IPS-18a (cell line): Measurements from ENCODE around the gene SELENOH.
A peak's percentile ranks its signal among the peaks of the same experiment; 100 is the strongest.

Experiments
- H3K27ac ChIP-seq: one replicate; pipeline ENCODE4 v1.5.1; 2013; ENCODE audit warnings: low read length
- H3K27me3 ChIP-seq: one replicate; pipeline ENCODE4 v1.6.1; 2013; ENCODE audit warnings: mild to moderate bottlenecking, low read length; ENCODE audit not compliant: control insufficient read depth, insufficient read depth
- H3K36me3 ChIP-seq: one replicate; pipeline ENCODE4 v1.6.1; 2013; ENCODE audit warnings: low read depth, low read length; ENCODE audit not compliant: control insufficient read depth
- H3K4me1 ChIP-seq: one replicate; pipeline ENCODE4 v1.6.1; 2013; ENCODE audit warnings: low read depth, low read length; ENCODE audit not compliant: control insufficient read depth
- H3K4me3 ChIP-seq: one replicate; pipeline ENCODE4 v1.5.1; 2013; ENCODE audit warnings: low read length
- H3K9ac ChIP-seq: one replicate; pipeline ENCODE4 v1.6.1; 2013; ENCODE audit warnings: mild to moderate bottlenecking, low read length, moderate library complexity
- H3K9me3 ChIP-seq: one replicate; pipeline ENCODE4 v1.6.1; 2013; ENCODE audit warnings: low read depth, low read length; ENCODE audit not compliant: control insufficient read depth

Gene SELENOH

DNA sequence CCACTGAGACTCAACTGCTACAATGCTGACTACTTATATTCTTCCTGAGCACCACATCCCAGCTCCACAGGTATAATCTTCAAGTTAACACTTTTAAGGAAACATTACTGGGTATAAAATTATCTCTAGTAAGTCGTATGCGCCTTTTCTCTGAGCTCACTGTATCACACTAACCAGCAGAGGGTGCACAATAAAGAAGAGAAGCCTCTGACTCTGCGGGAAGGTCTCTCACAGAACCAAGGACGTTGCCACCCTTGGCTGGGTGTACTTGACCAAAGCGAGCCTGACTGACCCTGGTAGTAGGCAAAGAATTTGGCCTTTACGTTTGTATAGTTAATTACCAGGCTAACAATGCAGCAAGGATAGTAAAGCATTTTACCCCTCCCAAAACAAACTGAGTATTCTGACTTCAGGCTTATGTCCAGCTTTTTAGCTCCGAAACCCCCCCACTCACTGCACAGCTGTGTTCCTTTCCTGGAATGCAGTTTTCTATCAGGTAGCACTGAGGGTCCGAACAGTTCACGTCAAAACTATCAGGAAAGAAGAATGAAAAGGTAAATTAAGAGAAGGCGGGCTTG lies 10.5 kb downstream of the SELENOH start, which contains the start of gene BTBD18:
Gene BTBD18 (minus strand): TSS at position 144 of the 578 bp plus-strand sequence. CDS start 631 bp downstream, outside the sequence.
- no peaks in the 10 kb centered on the region for H3K36me3 ChIP-seq
- no peaks in the 10 kb centered on the region for H3K9me3 ChIP-seq
- H3K27me3 ChIP-seq, result no peaks in the 10 kb centered on the region
- H3K4me1 ChIP-seq, result no peaks in the 10 kb centered on the region
- H3K4me3 ChIP-seq, result no peak within 1 kb of the TSS
- no peak within 1 kb of the TSS for H3K27ac ChIP-seq
- no peak within 1 kb of the TSS for H3K9ac ChIP-seq

DNA sequence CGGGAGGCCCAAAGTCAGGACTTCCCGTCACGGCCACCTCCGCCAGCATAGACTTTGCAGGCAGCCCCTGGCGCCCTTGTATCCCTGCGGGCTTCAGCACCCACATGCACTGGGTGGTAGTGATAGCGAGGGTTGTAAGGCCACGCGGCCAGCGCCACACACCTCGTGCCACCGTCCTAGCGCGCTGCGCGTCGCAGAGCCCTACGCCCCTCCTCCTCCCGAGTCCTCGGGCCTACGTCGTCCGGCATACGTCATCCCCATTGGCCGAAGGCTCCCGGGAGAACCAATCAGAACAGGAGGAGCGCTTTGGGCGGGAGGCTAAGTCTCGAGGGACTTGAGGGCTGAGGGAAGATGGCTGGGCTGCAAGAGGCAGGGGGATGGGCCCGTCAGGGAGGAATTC lies 11.7 kb downstream of the SELENOH start:
- Histone ChIP-seq H3K9ac (no peak overlapping the region), H3K4me1 (no peaks in the 10 kb centered on the region), H3K9me3 (no peaks in the 10 kb centered on the region), H3K36me3 (no peaks in the 10 kb centered on the region), H3K27ac (no peak overlapping the region), H3K4me3 (no peak overlapping the region), H3K27me3 (no peaks in the 10 kb centered on the region)

DNA sequence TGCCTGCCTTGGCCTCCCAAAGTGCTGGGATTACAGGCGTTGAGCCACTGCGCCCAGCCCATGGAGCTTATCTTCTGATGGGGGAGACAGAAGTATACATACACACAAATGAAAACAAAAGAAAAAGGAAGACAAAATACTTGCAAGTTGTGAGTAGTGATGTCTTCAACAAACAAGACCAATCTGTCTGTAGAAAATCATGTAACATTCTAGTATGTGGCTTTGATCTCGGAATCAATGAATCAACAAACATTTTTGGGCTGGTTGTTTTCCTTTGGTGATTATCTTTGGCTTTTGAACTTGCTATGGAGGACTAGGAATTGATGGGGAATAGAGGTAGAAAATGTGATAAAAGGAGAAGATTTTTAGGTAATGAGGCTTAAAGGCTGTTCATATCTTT lies 16.9 kb downstream of the SELENOH start:
- Histone ChIP-seq H3K9me3 (no peaks in the 10 kb centered on the region), H3K9ac (no peak overlapping the region), H3K27ac (no peak overlapping the region), H3K27me3 (no peaks in the 10 kb centered on the region), H3K4me1 (peaks cover 4% of the 10 kb centered on the region), H3K36me3 (no peaks in the 10 kb centered on the region), H3K4me3 (no peak overlapping the region)

DNA sequence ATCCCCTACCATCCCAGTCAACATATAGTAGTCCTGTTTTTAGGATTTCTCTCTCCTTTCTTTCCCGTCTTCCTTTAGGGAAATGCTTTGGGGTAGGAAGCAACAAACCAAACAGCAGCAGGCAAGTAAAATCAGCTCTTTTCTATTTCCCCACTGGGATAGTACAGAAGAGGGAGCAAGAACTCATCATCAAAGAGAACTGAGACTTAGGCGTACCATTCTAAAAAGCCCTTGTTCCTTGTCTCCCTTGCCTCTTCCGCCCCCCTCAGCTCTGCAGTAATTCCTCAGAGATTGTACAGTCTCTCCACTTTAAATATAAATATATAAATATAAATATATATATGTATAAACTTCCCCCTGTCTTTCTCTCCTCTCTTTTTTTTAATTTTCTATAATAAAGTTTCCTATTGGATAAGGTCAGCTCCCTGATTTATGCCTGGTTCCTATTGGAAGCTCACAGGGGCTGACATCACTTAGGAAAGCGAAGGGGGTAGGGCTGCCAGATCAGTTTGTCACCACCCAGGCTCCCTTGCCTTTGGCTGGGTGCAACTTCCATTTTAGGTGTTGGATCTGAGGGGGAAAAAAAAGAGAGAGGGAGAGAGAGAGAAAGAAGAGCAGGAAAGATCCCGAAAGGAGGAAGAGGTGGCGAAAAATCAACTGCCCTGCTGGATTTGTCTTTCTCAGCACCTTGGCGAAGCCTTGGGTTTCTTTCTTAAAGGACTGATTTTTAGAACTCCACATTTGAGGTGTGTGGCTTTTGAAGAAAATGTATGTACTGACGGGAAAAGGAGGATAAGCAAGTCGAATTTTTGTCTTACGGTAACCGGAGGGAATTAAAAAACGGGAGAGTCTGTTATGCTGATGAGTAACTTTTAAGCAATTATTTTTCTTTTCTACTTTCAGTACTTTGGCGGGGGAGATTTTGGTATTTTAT lies 20.3 kb downstream of the SELENOH start, which contains the start of gene CTNND1:
Gene CTNND1 (plus strand): TSS at position 502 of the 934 bp plus-strand sequence. CDS start 29,677 bp downstream, outside the sequence.
- Histone ChIP-seq H3K4me3 (peak within 1 kb of the TSS; percentile 95), H3K4me1 (peaks cover 25% of the 10 kb centered on the region), H3K9ac (peak within 1 kb of the TSS; percentile 100), H3K9me3 (no peaks in the 10 kb centered on the region), H3K27me3 (no peaks in the 10 kb centered on the region), H3K36me3 (no peaks in the 10 kb centered on the region), H3K27ac (peak within 1 kb of the TSS; percentile 99)

DNA sequence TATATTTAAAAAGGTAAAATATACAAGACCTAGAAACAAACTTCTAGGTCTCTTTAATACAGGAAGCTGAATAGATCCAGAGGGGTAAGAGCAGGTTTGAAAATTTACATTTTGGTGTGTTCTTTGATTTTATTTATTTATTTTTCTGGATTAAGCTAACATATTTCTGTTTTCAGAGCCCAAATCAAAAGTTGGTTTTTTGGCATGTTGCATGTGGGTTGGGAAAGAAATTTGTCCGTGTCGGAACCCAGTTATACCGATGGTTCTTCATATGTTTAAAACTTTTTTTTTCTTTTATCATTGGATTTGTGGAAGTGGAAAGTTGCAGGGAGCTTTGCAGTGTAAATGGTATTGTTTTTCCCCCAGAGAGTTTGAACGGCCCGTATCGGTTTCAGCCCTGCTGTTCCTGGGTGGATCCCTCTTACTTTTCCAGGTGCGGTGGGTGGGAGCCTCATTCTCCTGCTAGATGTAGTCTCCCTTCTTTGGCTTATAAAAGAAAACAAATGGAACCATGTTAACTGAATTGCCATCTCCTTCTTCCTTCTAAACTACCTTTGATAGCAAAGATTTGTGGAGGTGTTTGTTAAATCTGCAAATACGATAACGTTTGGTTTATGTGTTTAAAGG lies 21.1 kb downstream of the SELENOH start:
- H3K27ac ChIP-seq, result peak overlapping the region; percentile 99
- no peaks in the 10 kb centered on the region for H3K27me3 ChIP-seq
- H3K36me3 ChIP-seq, result no peaks in the 10 kb centered on the region
- H3K4me3 ChIP-seq, result peak overlapping the region; percentile 95
- no peaks in the 10 kb centered on the region for H3K9me3 ChIP-seq
- peak overlapping the region; percentile 100 for H3K9ac ChIP-seq
- peaks cover 26% of the 10 kb centered on the region for H3K4me1 ChIP-seq

DNA sequence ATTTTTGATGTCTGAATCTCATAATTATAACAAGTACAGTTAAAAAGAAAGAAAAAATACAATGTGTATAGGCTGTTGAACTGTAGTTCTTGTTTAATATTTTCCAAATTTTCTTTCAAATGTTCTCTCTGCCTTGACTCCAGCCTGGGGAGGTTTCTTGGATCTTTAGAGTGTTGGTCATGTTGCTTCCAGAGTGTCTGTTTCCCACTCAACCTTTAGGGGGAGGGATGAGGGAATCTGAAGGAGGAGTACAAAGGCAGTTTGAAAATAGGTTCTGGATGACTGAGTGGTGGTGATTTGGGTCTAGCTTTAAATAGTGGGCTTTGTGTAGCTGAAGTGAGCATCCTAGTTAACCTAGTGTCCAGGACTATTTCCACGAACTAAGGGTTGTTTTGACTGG lies 22.3 kb downstream of the SELENOH start:
- peaks cover 26% of the 10 kb centered on the region for H3K4me1 ChIP-seq
- peak overlapping the region; percentile 100 for H3K9ac ChIP-seq
- no peaks in the 10 kb centered on the region for H3K36me3 ChIP-seq
- no peaks in the 10 kb centered on the region for H3K9me3 ChIP-seq
- H3K27ac ChIP-seq, result peak overlapping the region; percentile 31
- H3K27me3 ChIP-seq, result no peaks in the 10 kb centered on the region
- H3K4me3 ChIP-seq, result peak overlapping the region; percentile 95

DNA sequence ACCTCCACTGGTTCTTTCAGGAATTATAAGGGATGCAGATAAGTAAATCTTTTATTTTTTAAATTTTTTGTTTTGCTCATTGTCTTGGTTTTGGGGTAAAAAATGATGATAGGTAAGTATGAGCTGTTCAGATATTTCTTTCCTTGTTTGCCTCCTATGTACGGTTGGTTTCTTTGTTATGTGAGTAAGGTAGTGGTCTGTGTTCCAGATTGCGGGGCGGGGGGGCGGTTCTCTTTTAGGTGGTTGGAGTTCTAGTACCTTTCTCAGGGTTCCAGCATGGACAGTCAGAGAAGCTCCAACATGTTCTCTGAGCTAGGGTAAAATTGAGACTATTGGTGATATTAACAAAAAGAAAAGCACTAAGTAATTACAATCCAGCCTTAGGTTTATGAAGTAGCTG lies 22.7 kb downstream of the SELENOH start:
- Histone ChIP-seq H3K36me3 (no peaks in the 10 kb centered on the region), H3K9me3 (no peaks in the 10 kb centered on the region), H3K4me3 (peak overlapping the region; percentile 95), H3K4me1 (peaks cover 26% of the 10 kb centered on the region), H3K9ac (peak overlapping the region; percentile 100), H3K27ac (no peak overlapping the region), H3K27me3 (no peaks in the 10 kb centered on the region)

DNA sequence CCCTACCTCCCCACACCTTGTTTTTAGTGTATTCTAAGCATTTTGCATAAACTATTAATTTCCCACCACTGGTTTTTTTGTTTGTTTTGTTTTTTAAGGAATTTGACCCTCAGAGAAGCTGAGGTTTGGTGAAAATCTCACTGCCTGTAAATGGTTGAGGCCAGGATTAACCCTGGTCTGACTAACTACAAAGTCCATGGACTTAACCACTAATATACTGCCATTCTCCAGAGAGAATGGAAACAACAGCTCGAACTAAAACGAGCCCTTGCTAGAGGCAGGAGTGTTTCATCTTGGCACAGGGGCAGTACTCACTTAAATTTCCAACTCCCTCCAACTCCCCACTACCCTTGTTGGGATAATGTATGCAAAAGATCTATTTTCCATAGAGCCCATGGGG lies 23.3 kb downstream of the SELENOH start:
- Histone ChIP-seq H3K9ac (peak overlapping the region; percentile 100), H3K4me3 (peak overlapping the region; percentile 95), H3K36me3 (no peaks in the 10 kb centered on the region), H3K27me3 (no peaks in the 10 kb centered on the region), H3K9me3 (no peaks in the 10 kb centered on the region), H3K4me1 (peaks cover 26% of the 10 kb centered on the region), H3K27ac (no peak overlapping the region)

DNA sequence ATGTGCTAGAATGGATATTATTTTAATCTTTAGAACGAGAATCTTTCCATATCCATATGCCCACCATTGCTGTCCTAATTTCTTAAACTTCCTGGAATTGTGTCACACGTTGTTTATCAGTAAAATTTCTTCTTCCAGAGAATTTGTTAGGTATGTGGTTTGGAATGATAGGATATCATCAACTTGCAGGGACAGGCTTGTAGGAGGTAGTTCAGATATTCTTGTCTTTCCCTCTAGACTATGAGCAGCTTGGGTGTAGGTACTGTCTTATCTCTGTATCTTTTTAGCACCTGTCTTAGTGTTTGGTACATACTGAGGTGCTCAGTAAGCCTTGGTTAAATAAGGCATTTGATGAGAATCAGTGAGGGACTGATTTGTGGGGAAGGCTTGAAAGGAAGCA lies 23.7 kb downstream of the SELENOH start:
- H3K9me3 ChIP-seq, result no peaks in the 10 kb centered on the region
- H3K27ac ChIP-seq, result no peak overlapping the region
- H3K36me3 ChIP-seq, result no peaks in the 10 kb centered on the region
- H3K4me3 ChIP-seq, result peak overlapping the region; percentile 95
- peaks cover 26% of the 10 kb centered on the region for H3K4me1 ChIP-seq
- H3K27me3 ChIP-seq, result no peaks in the 10 kb centered on the region
- no peak overlapping the region for H3K9ac ChIP-seq

DNA sequence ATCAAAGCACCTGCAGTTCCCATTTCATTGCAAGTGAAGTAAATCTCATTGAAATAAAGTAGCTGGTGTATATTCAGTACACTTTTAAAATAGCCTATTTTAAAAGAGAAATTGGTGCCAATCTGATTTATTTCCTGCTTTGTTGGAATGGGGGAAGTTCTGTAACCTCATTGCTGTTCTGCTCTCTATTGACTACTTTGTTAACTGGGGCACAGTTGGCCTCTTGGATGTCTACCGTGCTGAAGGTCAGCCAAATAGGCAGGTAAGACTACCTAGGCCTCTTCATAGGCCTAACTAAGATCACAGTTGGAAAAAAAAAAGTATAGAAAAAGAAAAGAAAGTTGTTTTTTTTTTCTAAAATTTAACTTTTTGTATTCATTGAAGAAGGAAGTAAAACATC lies 29.5 kb downstream of the SELENOH start:
- peaks cover 14% of the 10 kb centered on the region for H3K4me1 ChIP-seq
- no peaks in the 10 kb centered on the region for H3K36me3 ChIP-seq
- H3K9me3 ChIP-seq, result no peaks in the 10 kb centered on the region
- no peak overlapping the region for H3K27ac ChIP-seq
- no peak overlapping the region for H3K9ac ChIP-seq
- H3K4me3 ChIP-seq, result no peak overlapping the region
- H3K27me3 ChIP-seq, result no peaks in the 10 kb centered on the region

DNA sequence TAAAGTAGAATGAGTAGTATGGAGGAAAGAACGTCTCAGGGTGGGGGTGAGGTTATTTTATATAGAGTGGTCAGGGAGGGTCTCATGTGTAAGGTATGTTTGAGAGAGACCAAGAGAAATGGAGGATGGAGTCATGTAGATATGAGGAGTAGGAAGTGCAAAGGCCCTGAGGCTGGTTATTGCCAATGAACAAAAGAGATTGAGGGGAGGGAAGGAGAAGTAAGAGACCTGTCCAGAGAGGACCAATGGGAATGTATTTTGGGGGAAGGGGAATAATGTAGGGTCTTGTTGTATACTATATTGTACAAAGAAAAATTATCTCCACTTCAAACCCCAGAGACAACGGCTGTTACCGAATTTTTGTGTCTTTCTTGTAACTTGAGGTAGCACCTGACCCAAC lies 30.1 kb downstream of the SELENOH start:
- no peak overlapping the region for H3K4me3 ChIP-seq
- no peak overlapping the region for H3K9ac ChIP-seq
- H3K4me1 ChIP-seq, result peaks cover 17% of the 10 kb centered on the region
- no peaks in the 10 kb centered on the region for H3K9me3 ChIP-seq
- H3K36me3 ChIP-seq, result no peaks in the 10 kb centered on the region
- H3K27me3 ChIP-seq, result no peaks in the 10 kb centered on the region
- H3K27ac ChIP-seq, result no peak overlapping the region
